Smooth muscle cell (in vitro differentiated cells): ENCODE data around the gene LONP1. TPM values are rescaled to one million over a fixed set of nuclear protein-coding genes. Genes with fewer than 3 reads are reported as not detected.

Experiments used
- DNase-seq: peaks from one replicate; lab custom pipeline; 2025; ENCODE audit not compliant: unreplicated experiment; lab: John Stamatoyannopoulos, UW
- H2AFZ ChIP-seq: fragments of 200-600 bp; sonication (generic); 2 replicates; pipeline ENCODE4 v1.6.0; 2016; ENCODE audit warnings: antibody characterized with exemption, low read depth, mild to moderate bottlenecking
- H3F3A ChIP-seq: fragments of 200-600 bp; sonication (generic); 2 replicates; pipeline ENCODE4 v1.6.0; 2017; ENCODE audit warnings: antibody characterized with exemption, low read depth
- H3K27ac ChIP-seq: fragments of 200-600 bp; sonication (generic); 2 replicates; pipeline ENCODE4 v1.5.1; 2016; ENCODE audit warnings: low read depth, mild to moderate bottlenecking
- H3K27me3 ChIP-seq: fragments of 200-600 bp; sonication (generic); 2 replicates; pipeline ENCODE4 v1.6.1; 2016; ENCODE audit warnings: low read depth, mild to moderate bottlenecking
- H3K36me3 ChIP-seq: fragments of 200-600 bp; sonication (generic); 2 replicates; pipeline ENCODE4 v1.5.1; 2016; ENCODE audit warnings: low read depth
- H3K4me1 ChIP-seq: fragments of 200-600 bp; sonication (generic); 2 replicates; pipeline ENCODE4 v1.5.1; 2016; ENCODE audit warnings: low read depth
- H3K4me2 ChIP-seq: fragments of 200-600 bp; sonication (generic); 2 replicates; pipeline ENCODE4 v1.6.0; 2016; ENCODE audit warnings: mild to moderate bottlenecking
- H3K4me3 ChIP-seq: fragments of 200-600 bp; sonication (generic); 2 replicates; pipeline ENCODE4 v1.5.1; 2016; ENCODE audit warnings: mild to moderate bottlenecking
- H3K79me2 ChIP-seq: fragments of 200-600 bp; sonication (generic); 2 replicates; pipeline ENCODE4 v1.6.0; 2016; ENCODE audit warnings: low read depth, mild to moderate bottlenecking
- H3K9ac ChIP-seq: fragments of 200-600 bp; sonication (generic); 2 replicates; pipeline ENCODE4 v1.6.0; 2016; ENCODE audit warnings: low read depth
- H3K9me3 ChIP-seq: fragments of 200-600 bp; sonication (generic); replicated peaks from 2 replicates; pipeline ENCODE4 v1.5.1; 2016; ENCODE audit warnings: low read depth
- H4K20me1 ChIP-seq: fragments of 200-600 bp; sonication (generic); 2 replicates; pipeline ENCODE4 v1.6.0; 2016; ENCODE audit warnings: low read depth
- CTCF ChIP-seq: fragments of 200-600 bp; sonication (generic); IDR thresholded peaks from 2 replicates; pipeline ENCODE4 v1.5.1; 2017; ENCODE audit warnings: borderline replicate concordance, mild to moderate bottlenecking, antibody characterized with exemption; ENCODE audit not compliant: insufficient read depth, poor library complexity, severe bottlenecking
- WGBS: methylation state at CpG from one replicate; pipeline ENCODE4 v1.1.7; 2016; ENCODE audit warnings: low lambda C conversion rate; 5-methylcytosine and 5-hydroxymethylcytosine counted together
- polyA plus RNA-seq: library from polyadenylated mRNA; unstranded; fragments of >200 nt; fragmentation: Nextera tagmentation; extraction: Ambion mirVana; gene quantifications from 2 replicates; pipeline ENCODE4 v1.2.1, GENCODE V29; 2016
- total RNA-seq: library from RNA; depleted of rRNA; stranded (reverse); fragments of >200 nt; gene quantifications from 2 replicates; pipeline ENCODE4 v1.2.3, GENCODE V29; 2014

Gene LONP1
- total and polyA plus RNA-seq, 2 experiments from 2014 or later: 31.6 to 67.7 TPM

- Histone ChIP-seq H3K9me3 (no peaks in the 10 kb centered on the region), H3K4me3 (no peak overlapping the region), H3K36me3 (no peaks in the 10 kb centered on the region), H3K79me2 (peaks cover 42% of the 10 kb centered on the region), H2AFZ (no peak overlapping the region), H3F3A (no peaks in the 10 kb centered on the region), H4K20me1 (peaks cover 79% of the 10 kb centered on the region), H3K27me3 (no peaks in the 10 kb centered on the region), H3K9ac (no peak overlapping the region), H3K4me2 (no peak overlapping the region), H3K27ac (no peak overlapping the region), H3K4me1 (peaks cover under 1% of the 10 kb centered on the region)
- 93% methylated on average over 9 of the region's 9 CpGs for WGBS
- no peak for DNase-seq
- no peak for TF ChIP-seq CTCF
Measured at GRCh38 chr19:5713228-5713627, 6.7 kb downstream of the LONP1 start.

- peaks cover 64% of the 10 kb centered on the region for H4K20me1 ChIP-seq
- H3K79me2 ChIP-seq: peaks cover 27% of the 10 kb centered on the region
- no peak for DNase-seq
- H3K4me3 ChIP-seq: no peak overlapping the region
- no peaks in the 10 kb centered on the region for H3F3A ChIP-seq
- 96% methylated on average over 25 of the region's 25 CpGs for WGBS
- no peak overlapping the region for H3K4me2 ChIP-seq
- H3K9me3 ChIP-seq: no peaks in the 10 kb centered on the region
- no peaks in the 10 kb centered on the region for H3K4me1 ChIP-seq
- H3K9ac ChIP-seq: no peak overlapping the region
- TF ChIP-seq CTCF: no peak
- H3K27me3 ChIP-seq: no peaks in the 10 kb centered on the region
- H3K27ac ChIP-seq: no peak overlapping the region
- no peak overlapping the region for H2AFZ ChIP-seq
- no peaks in the 10 kb centered on the region for H3K36me3 ChIP-seq
Measured at GRCh38 chr19:5711713-5712161, 8.2 kb downstream of the LONP1 start.

GRCh38 chr19:5711025-5711424 is 8.9 kb downstream of the LONP1 start:
- no peaks in the 10 kb centered on the region for H3K4me1 ChIP-seq
- no peak overlapping the region for H3K4me3 ChIP-seq
- H3K27ac ChIP-seq: no peak overlapping the region
- H2AFZ ChIP-seq: no peak overlapping the region
- DNase-seq: no peak
- H3K9ac ChIP-seq: no peak overlapping the region
- no peak overlapping the region for H3K4me2 ChIP-seq
- no peaks in the 10 kb centered on the region for H3K9me3 ChIP-seq
- H4K20me1 ChIP-seq: peaks cover 61% of the 10 kb centered on the region
- no peaks in the 10 kb centered on the region for H3F3A ChIP-seq
- H3K79me2 ChIP-seq: peaks cover 20% of the 10 kb centered on the region
- TF ChIP-seq CTCF: no peak
- H3K36me3 ChIP-seq: no peaks in the 10 kb centered on the region
- H3K27me3 ChIP-seq: no peaks in the 10 kb centered on the region
- 100% methylated on average over 8 of the region's 8 CpGs for WGBS
